ENCODE results near the gene NPC2. TPM values are rescaled to one million over a fixed set of nuclear protein-coding genes. Genes with fewer than 3 reads are reported as not detected.

Gene NPC2
- total RNA-seq, 2 donors from 2014 or later = 32.7 to 39.0 TPM

- Mint-ChIP-seq H3K27ac (no peak overlapping the region), H3K36me3 (ENCODE audit: low read depth) (no peaks in the 10 kb centered on the region), H3K27me3 (peaks cover 62% of the 10 kb centered on the region), H3K4me3 (no peak overlapping the region), H3K4me1 (peaks cover 2% of the 10 kb centered on the region)
- DNase-seq = no peak
- no peak for ATAC-seq
- no peaks in the 10 kb centered on the region for H3K9me3 ChIP-seq (ENCODE audit: control insufficient read depth, low read length, poor library complexity, severe bottlenecking)
These were observed 21.4 kb upstream of the NPC2 start for GRCh38 chr14:74514471-74514941.

DNA sequence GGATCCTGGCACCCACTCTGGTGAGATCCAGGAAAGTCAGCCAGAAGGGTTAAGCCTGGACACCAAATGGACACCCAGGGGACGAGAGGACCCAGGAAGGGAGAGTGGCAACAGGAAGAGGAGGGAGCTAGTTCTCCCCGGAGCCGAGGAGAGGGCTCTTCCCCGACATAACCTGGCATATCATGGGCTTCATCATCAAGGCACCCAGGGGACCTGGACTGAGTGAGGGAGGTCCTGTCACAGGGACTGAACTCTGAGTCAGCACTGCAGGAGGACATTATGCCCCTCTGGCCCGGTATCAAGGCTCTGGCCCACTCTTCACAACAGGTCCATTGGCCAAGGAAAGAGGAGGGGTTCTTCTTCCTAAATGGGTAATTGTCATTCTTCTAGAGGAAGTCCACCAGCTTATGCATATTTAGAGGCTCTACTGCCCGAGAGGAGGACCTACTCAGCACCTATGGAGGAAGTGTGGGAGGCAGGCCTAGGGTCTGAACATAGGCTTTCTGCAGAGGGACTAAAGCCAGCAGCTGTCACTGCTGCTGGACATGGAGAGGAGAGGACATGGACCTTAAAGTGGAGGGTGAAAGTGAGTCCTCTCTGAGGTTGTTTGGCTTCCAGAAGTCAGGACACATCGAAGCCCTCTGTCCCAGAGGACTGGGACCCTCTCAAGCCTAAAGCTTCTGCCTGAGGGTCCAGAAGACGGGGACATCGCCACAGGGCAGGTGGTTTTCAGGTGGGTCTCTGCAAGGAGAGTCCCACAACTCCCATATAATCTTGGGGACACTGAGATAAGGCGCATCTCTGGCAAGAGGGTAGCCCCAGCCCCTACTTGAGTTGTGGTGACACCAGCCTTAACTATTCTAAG lies 19.1 kb upstream of the NPC2 start:
- no peak overlapping the region for H3K27ac Mint-ChIP-seq
- peaks cover 2% of the 10 kb centered on the region for H3K36me3 Mint-ChIP-seq (ENCODE audit: low read depth)
- H3K9me3 ChIP-seq (ENCODE audit: control insufficient read depth, low read length, poor library complexity, severe bottlenecking) = no peaks in the 10 kb centered on the region
- ATAC-seq (no peak), DNase-seq (no peak)
- H3K4me1 Mint-ChIP-seq = peaks cover 3% of the 10 kb centered on the region
- H3K4me3 Mint-ChIP-seq = no peak overlapping the region
- peaks cover 49% of the 10 kb centered on the region for H3K27me3 Mint-ChIP-seq

GRCh38 chr14:74510959-74511409 lies 17.9 kb upstream of the NPC2 start:
- Mint-ChIP-seq H3K4me1 (peaks cover 4% of the 10 kb centered on the region), H3K36me3 (ENCODE audit: low read depth) (peaks cover 2% of the 10 kb centered on the region), H3K27me3 (peaks cover 44% of the 10 kb centered on the region), H3K4me3 (no peak overlapping the region), H3K27ac (no peak overlapping the region)
- H3K9me3 ChIP-seq (ENCODE audit: control insufficient read depth, low read length, poor library complexity, severe bottlenecking) = no peaks in the 10 kb centered on the region
- no peak for ATAC-seq
- DNase-seq = no peak

DNA sequence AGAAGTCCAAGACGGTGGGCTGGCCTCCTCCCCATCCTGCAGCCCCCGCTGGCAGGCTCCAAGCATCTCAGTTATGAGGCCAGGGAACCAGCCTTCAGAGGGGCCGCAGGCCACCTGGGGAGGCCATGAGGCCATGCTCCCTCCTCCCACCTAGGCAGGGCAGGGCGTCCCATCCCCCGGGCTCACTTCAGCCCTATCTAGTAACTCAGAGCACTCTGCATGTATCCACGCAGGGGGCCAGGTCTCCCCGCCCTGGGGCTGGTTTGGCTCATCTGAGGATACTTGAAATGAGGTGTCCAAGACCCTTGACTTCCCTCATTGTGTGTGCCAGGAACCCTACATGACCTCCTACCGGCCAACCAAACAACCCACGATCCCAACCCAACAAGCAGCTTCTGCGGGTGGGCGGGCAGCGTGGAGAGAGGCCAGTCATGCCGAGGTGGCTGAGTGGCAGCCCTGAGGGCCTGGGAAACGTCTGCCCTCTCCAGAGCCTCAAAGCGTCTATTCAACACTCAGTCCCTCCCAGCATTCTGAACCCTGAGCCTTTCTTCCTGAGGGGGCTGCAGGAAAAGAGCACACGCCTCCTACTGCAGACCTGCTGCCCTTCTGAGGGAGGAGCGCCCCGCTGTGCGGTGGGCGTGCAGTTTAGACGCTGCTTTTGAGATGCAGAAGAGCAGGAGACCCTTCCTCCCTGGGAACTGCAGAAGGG lies 17.3 kb upstream of the NPC2 start:
- Mint-ChIP-seq H3K4me1 (peaks cover 5% of the 10 kb centered on the region), H3K27me3 (peaks cover 43% of the 10 kb centered on the region), H3K4me3 (no peak overlapping the region), H3K36me3 (ENCODE audit: low read depth) (peaks cover 2% of the 10 kb centered on the region), H3K27ac (no peak overlapping the region)
- H3K9me3 ChIP-seq (ENCODE audit: control insufficient read depth, low read length, poor library complexity, severe bottlenecking) = no peaks in the 10 kb centered on the region
- ATAC-seq = no peak
- no peak for DNase-seq

DNA sequence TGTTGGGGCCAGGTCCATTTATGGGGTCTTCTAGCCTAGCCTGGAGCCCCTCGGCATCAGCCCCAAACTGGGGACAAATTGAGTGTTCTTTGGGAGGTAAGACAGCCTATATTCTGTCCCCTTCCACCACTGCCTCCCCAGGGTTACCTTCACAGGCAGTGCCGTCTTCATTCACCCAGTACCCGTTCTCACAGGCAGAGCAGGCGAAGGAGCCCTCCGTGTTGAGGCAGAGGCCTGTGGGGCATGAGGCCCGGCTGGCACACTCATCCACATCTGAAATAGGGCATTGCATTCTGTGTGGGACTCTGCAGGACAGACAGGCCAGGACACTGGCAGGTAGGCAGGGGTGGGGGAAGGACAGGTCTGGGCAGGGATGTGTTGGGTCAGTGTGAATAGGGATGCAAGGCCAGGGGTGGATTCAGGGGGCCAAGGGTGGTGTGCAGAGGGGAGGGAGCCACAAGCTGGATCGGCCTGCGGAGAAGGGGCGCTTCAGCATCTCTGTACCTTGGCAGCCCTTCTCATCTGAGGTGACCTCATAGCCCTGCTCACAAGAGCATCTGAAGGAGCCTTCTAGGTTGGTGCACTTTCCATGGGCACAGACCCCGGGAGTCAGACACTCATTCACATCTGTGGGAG lies 16.6 kb upstream of the NPC2 start:
- Mint-ChIP-seq H3K4me1 (peaks cover 5% of the 10 kb centered on the region), H3K27me3 (peaks cover 43% of the 10 kb centered on the region), H3K27ac (no peak overlapping the region), H3K4me3 (no peak overlapping the region), H3K36me3 (ENCODE audit: low read depth) (peaks cover 2% of the 10 kb centered on the region)
- no peaks in the 10 kb centered on the region for H3K9me3 ChIP-seq (ENCODE audit: control insufficient read depth, low read length, poor library complexity, severe bottlenecking)
- ATAC-seq = no peak
- DNase-seq = no peak

DNA sequence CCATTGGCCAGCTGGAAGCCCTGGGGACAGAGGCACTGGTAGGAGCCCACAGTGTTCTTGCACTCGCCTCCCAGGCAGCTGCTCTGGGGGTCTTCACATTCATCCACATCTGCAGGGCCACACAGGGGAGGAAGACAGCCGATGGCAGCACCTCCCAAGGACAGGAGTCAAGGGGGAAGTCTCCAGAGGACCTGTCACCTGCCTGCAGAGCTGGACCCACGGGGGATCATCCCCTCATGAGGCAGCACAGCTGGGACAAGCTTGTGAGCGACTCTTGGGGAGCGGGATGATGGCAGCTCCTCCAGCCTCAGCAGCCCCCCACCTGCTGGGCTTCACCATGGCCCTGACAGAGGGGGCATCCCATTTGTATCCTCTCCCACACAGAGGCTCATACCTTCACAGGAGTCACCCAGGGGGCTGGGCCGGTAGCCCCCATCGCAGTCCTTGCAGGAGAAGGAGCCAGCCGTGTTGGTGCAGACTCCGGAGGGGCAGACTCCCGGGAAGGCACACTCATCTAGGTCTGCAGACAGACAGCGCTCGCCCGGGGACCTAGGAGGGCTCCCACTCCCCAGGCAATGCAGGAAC lies 15.8 kb upstream of the NPC2 start:
- ATAC-seq (no peak), DNase-seq (no peak)
- no peaks in the 10 kb centered on the region for H3K9me3 ChIP-seq (ENCODE audit: control insufficient read depth, low read length, poor library complexity, severe bottlenecking)
- Mint-ChIP-seq H3K4me3 (no peak overlapping the region), H3K36me3 (ENCODE audit: low read depth) (peaks cover 2% of the 10 kb centered on the region), H3K27ac (no peak overlapping the region), H3K27me3 (peaks cover 43% of the 10 kb centered on the region), H3K4me1 (peaks cover 5% of the 10 kb centered on the region)

DNA sequence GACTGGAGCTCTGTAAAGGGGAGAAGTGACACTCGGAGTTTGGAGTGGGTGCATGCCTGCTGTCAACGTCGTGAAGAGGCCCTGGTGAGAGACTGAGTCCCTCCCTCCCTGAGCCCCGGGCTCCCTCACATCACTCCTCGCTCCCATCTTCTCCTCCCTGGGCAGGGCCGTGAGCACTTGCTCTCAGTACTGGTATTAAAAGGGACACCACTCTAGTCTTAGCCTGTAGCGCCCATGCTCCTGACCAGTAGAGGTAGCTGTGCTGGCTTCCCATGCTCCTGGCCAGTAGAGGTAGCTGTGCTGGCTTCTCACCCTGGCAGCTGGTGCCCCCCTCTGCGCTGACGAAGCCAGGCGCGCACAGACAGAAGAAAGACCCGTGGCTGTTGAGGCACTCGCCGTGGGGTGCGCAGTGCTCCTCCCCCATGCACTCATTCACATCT lies 15.2 kb upstream of the NPC2 start:
- H3K9me3 ChIP-seq (ENCODE audit: control insufficient read depth, low read length, poor library complexity, severe bottlenecking) = no peaks in the 10 kb centered on the region
- no peak for DNase-seq
- no peak overlapping the region for H3K27ac Mint-ChIP-seq
- H3K27me3 Mint-ChIP-seq = peaks cover 37% of the 10 kb centered on the region
- H3K4me3 Mint-ChIP-seq = no peak overlapping the region
- H3K36me3 Mint-ChIP-seq (ENCODE audit: low read depth) = peaks cover 2% of the 10 kb centered on the region
- ATAC-seq = no peak
- H3K4me1 Mint-ChIP-seq = peaks cover 5% of the 10 kb centered on the region

DNA sequence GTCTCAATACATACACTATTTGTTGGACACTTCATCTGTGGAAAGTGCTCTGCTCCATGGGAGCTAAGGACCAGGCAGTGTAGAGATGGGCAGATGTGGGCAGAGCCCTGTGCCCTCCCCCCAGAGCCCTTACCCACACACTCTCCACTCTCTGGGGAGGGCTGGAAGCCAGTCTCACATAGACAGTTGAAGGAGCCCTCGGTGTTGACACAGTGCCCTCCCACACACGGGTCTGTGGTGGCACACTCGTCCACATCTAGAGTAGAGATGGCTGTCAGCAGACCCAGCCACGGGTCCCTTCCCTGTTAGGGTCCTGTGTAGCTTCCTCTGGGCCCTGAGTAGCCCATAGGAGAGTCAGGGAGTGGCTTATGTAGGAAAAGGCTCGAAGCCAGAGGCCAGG lies 14.7 kb upstream of the NPC2 start:
- H3K27me3 Mint-ChIP-seq = peaks cover 32% of the 10 kb centered on the region
- DNase-seq = no peak
- peaks cover 2% of the 10 kb centered on the region for H3K36me3 Mint-ChIP-seq (ENCODE audit: low read depth)
- no peak for ATAC-seq
- H3K27ac Mint-ChIP-seq = no peak overlapping the region
- peaks cover 5% of the 10 kb centered on the region for H3K4me1 Mint-ChIP-seq
- no peak overlapping the region for H3K4me3 Mint-ChIP-seq
- H3K9me3 ChIP-seq (ENCODE audit: control insufficient read depth, low read length, poor library complexity, severe bottlenecking) = no peaks in the 10 kb centered on the region

GRCh38 chr14:74507085-74507484 lies 14.0 kb upstream of the NPC2 start:
- no peak overlapping the region for H3K4me3 Mint-ChIP-seq
- peaks cover 25% of the 10 kb centered on the region for H3K27me3 Mint-ChIP-seq
- no peaks in the 10 kb centered on the region for H3K9me3 ChIP-seq (ENCODE audit: control insufficient read depth, low read length, poor library complexity, severe bottlenecking)
- peaks cover 2% of the 10 kb centered on the region for H3K36me3 Mint-ChIP-seq (ENCODE audit: low read depth)
- DNase-seq (no peak), ATAC-seq (no peak)
- peaks cover 5% of the 10 kb centered on the region for H3K4me1 Mint-ChIP-seq
- no peak overlapping the region for H3K27ac Mint-ChIP-seq

DNA sequence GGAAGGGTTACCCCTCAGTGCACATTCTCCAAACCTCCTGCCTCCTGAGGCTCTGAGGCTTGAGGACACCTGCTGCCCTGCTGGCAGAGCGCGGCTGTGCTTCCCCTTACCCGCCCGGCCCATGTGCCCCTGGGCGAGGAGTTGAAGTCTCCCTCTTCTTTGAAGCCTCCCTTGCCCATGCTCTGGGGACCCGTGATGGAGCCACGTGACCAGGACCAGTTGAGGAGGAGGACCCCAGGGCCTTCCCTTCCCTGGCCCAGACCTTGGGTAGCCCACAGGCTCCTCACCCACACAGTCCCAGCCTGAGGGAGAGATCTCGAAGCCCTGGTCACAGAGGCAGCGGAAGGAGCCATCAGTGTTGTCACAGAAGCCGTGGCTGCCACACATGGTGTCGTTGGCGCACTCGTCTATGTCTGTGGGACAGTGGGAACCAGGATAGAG lies 13.3 kb upstream of the NPC2 start:
- ATAC-seq (no peak), DNase-seq (no peak)
- Mint-ChIP-seq H3K4me3 (no peak overlapping the region), H3K27me3 (peaks cover 18% of the 10 kb centered on the region), H3K27ac (no peak overlapping the region), H3K36me3 (ENCODE audit: low read depth) (peaks cover 2% of the 10 kb centered on the region), H3K4me1 (peaks cover 5% of the 10 kb centered on the region)
- no peaks in the 10 kb centered on the region for H3K9me3 ChIP-seq (ENCODE audit: control insufficient read depth, low read length, poor library complexity, severe bottlenecking)

GRCh38 chr14:74505831-74506230 lies 12.7 kb upstream of the NPC2 start:
- peaks cover 2% of the 10 kb centered on the region for H3K36me3 Mint-ChIP-seq (ENCODE audit: low read depth)
- H3K27me3 Mint-ChIP-seq = peaks cover 12% of the 10 kb centered on the region
- H3K9me3 ChIP-seq (ENCODE audit: control insufficient read depth, low read length, poor library complexity, severe bottlenecking) = no peaks in the 10 kb centered on the region
- H3K27ac Mint-ChIP-seq = no peak overlapping the region
- DNase-seq = no peak
- H3K4me1 Mint-ChIP-seq = peaks cover 5% of the 10 kb centered on the region
- H3K4me3 Mint-ChIP-seq = no peak overlapping the region
- no peak for ATAC-seq

- DNase-seq = no peak
- no peak overlapping the region for H3K4me3 Mint-ChIP-seq
- H3K4me1 Mint-ChIP-seq = peaks cover 6% of the 10 kb centered on the region
- H3K27ac Mint-ChIP-seq = no peak overlapping the region
- no peaks in the 10 kb centered on the region for H3K9me3 ChIP-seq (ENCODE audit: control insufficient read depth, low read length, poor library complexity, severe bottlenecking)
- peaks cover 8% of the 10 kb centered on the region for H3K27me3 Mint-ChIP-seq
- no peak for ATAC-seq
- H3K36me3 Mint-ChIP-seq (ENCODE audit: low read depth) = peaks cover 2% of the 10 kb centered on the region
These were observed 12.0 kb upstream of the NPC2 start for GRCh38 chr14:74504874-74505720.
